ENCODE measurements around the gene CFAP97. TPM values are rescaled to one million over a fixed set of nuclear protein-coding genes. Genes with fewer than 3 reads are reported as not detected.

The CFAP97 gene
- total and polyA plus RNA-seq, 2 donors from 2014 or later = 8.0 to 39.4 TPM

DNA sequence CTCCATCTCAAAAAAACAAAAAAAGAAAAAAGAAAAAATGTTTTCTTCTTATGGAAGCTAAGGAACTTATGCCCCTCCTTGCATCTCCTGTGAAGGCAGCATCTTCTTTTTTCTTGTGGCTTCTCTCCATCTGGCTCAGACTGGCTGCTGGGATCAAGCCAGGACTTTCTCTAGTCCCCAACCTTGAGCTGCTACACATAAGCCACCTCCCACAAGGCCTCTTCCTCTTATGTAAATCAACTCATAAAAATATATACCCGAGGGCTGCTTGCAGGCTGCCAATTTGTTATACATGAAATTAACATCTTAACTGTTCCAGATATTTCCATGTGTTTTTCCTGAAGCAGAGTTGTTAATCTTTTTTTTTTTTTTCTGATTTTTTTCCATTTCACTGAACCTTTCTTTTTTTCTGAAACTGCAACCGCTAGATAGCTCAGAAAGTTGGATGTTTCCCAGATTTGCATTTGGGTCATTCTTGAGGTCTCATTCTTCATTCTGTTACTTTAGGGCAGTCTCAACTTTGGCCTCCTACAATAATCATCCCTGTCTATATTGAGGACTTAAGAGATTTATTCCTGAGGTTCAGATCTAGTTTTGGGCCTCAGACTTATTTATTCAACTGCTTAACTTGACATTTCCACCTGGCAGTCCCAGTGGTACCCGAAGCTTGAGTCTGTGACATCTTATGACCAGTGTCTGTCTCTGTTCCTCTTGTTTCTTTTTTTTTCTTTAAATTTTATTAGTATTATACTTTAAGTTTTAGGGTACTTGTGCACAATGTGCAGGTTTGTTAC, 15.9 kb upstream of the CFAP97 start:
- Histone ChIP-seq H3K4me1 (ENCODE audit: control insufficient read depth in 2 of 3, insufficient read depth in 2 of 3, low read depth in 1 of 3, low read length in 3 of 3) (peaks cover 0 to 2% (median 0%) of the 10 kb centered on the region in 3 donors), H3K36me3 (ENCODE audit: control insufficient read depth in 2 of 3, insufficient read depth in 3 of 3, low read length in 3 of 3) (no peaks in the 10 kb centered on the region), H3K27me3 (ENCODE audit: control insufficient read depth, insufficient read depth, low read length) (no peaks in the 10 kb centered on the region), H3K27ac (ENCODE audit: low read depth in 2 of 2, low read length in 2 of 2) (no peak overlapping the region), H3K4me3 (ENCODE audit: low read length in 3 of 3) (no peak overlapping the region), H3K9me3 (ENCODE audit: control insufficient read depth in 2 of 3, insufficient read depth in 1 of 3, low read length in 3 of 3) (no peaks in the 10 kb centered on the region), H3K9ac (ENCODE audit: low read length in 3 of 3) (no peak overlapping the region)
- FAIRE-seq (peak; percentile 45), DNase-seq (peak in 2 of 5 donors; percentile 23 to 84)
- TF ChIP-seq, protein P1, sequence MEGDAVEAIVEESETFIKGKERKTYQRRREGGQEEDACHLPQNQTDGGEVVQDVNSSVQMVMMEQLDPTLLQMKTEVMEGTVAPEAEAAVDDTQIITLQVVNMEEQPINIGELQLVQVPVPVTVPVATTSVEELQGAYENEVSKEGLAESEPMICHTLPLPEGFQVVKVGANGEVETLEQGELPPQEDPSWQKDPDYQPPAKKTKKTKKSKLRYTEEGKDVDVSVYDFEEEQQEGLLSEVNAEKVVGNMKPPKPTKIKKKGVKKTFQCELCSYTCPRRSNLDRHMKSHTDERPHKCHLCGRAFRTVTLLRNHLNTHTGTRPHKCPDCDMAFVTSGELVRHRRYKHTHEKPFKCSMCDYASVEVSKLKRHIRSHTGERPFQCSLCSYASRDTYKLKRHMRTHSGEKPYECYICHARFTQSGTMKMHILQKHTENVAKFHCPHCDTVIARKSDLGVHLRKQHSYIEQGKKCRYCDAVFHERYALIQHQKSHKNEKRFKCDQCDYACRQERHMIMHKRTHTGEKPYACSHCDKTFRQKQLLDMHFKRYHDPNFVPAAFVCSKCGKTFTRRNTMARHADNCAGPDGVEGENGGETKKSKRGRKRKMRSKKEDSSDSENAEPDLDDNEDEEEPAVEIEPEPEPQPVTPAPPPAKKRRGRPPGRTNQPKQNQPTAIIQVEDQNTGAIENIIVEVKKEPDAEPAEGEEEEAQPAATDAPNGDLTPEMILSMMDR (IDR thresholded peaks at IDR 0.05; ENCODE audit: borderline replicate concordance, extremely low read depth, insufficient read depth) = no peak
- intact Hi-C loops (cut with DNase I) = no loop called here

DNA sequence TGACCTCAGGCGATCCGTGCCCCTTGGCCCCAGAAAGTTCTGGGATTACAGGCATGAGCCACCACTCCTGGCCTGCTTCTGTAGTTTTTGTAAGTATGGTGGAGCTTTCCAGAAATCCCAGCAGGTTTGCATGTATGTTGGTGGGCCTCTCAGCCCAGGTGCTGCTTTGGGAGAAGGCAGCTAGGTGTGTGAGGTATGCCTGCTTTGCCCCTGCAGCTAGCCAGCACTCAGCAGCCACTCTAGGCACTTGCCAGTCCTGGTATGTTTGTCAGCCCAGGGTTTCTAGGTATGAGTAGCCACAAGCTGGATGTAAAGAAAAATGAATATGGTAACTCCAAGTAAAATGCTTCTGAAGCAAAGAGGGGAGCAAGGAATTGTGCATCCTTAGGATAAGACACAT, 14.5 kb upstream of the CFAP97 start:
- Histone ChIP-seq H3K27ac (ENCODE audit: low read depth in 2 of 2, low read length in 2 of 2) (no peak overlapping the region), H3K27me3 (ENCODE audit: control insufficient read depth, insufficient read depth, low read length) (no peaks in the 10 kb centered on the region), H3K4me3 (ENCODE audit: low read length in 3 of 3) (no peak overlapping the region), H3K4me1 (ENCODE audit: control insufficient read depth in 2 of 3, insufficient read depth in 2 of 3, low read depth in 1 of 3, low read length in 3 of 3) (peaks cover 0 to 2% (median 0%) of the 10 kb centered on the region in 3 donors), H3K36me3 (ENCODE audit: control insufficient read depth in 2 of 3, insufficient read depth in 3 of 3, low read length in 3 of 3) (no peaks in the 10 kb centered on the region), H3K9me3 (ENCODE audit: control insufficient read depth in 2 of 3, insufficient read depth in 1 of 3, low read length in 3 of 3) (no peaks in the 10 kb centered on the region), H3K9ac (ENCODE audit: low read length in 3 of 3) (no peak overlapping the region)
- no peak for DNase-seq
- TF ChIP-seq, protein P1 (IDR thresholded peaks at IDR 0.05; ENCODE audit: borderline replicate concordance, extremely low read depth, insufficient read depth) = no peak
- intact Hi-C loops (cut with DNase I) = no loop called here
- no peak for FAIRE-seq

DNA sequence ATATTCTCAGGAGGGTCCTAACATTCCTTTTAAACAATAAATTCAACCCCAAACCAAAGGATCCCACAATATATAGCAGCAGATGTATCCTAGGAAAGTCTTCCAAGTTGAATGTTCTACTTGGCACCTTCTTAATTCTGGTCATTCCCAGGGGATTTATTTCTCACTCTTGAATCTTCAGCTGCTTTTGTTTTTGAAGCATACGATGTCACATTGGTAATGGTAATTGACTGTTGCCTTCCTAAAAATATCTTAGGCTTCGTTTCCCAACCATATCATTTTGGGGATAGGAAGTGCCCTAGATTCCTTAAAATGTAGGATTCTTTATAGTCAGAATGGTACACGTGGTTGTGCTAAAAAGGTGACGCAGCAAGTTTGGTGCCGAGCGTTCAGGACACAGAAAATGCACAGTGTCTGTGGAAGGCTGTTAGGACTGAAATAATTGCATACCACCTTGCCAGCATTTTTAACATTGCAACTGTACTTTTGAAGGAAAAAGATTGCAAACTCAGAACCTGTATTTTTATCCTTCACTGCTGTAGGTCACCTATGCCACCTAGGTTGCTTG, 13.7 kb upstream of the CFAP97 start:
- no peak for DNase-seq
- TF ChIP-seq, protein P1 (IDR thresholded peaks at IDR 0.05; ENCODE audit: borderline replicate concordance, extremely low read depth, insufficient read depth) = no peak

More for the DNA sequence above, 13.7 kb upstream of the CFAP97 start:
- Histone ChIP-seq H3K27me3 (ENCODE audit: control insufficient read depth, insufficient read depth, low read length) (no peaks in the 10 kb centered on the region), H3K9ac (ENCODE audit: low read length in 3 of 3) (no peak overlapping the region), H3K27ac (ENCODE audit: low read depth in 2 of 2, low read length in 2 of 2) (no peak overlapping the region), H3K4me3 (ENCODE audit: low read length in 3 of 3) (no peak overlapping the region), H3K4me1 (ENCODE audit: control insufficient read depth in 2 of 3, insufficient read depth in 2 of 3, low read depth in 1 of 3, low read length in 3 of 3) (peaks cover 0 to 2% (median 0%) of the 10 kb centered on the region in 3 donors), H3K9me3 (ENCODE audit: control insufficient read depth in 2 of 3, insufficient read depth in 1 of 3, low read length in 3 of 3) (no peaks in the 10 kb centered on the region), H3K36me3 (ENCODE audit: control insufficient read depth in 2 of 3, insufficient read depth in 3 of 3, low read length in 3 of 3) (no peaks in the 10 kb centered on the region)
- FAIRE-seq = no peak
- intact Hi-C loops (cut with DNase I) = no loop called here

All from kidney (tissue), 14 donors.